Astrocyte (in vitro differentiated cells and primary cell): ENCODE data around the gene USP13.

Source experiments
- CTCF ChIP-seq: IDR thresholded peaks from 2 replicates; pipeline ENCODE4 v1.5.1; 2011; ENCODE audit warnings: low read depth, mild to moderate bottlenecking, inconsistent platforms, low read length, moderate library complexity; ENCODE audit not compliant: insufficient read depth
- EZH2 ChIP-seq: IDR thresholded peaks from 2 replicates; pipeline ENCODE4 v1.6.1; 2012; ENCODE audit warnings: mild to moderate bottlenecking, low read length, inconsistent platforms; ENCODE audit not compliant: insufficient read depth

DNA sequence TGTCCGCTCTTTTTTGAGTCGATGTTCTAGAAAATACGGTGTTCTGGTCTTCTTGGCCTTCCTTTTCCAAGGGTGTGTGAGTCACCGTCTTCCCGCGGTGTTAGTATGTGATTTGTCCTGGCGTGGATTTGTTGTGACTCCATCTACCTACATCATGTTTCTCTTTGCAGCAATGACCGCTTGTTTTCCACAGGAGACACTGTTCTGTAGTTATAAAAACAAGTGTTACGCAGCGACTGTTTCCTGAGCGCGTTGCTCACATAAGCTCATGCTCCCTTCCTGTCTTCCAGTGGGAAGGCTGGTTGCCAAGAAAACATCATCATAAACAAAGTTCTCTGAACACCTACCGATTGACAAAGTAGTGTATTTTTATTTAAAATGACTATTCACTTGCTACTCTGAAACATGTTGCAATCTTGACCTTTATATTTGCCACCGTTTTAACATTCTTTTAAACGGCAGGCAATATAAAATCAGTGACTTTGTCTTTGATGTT lies 19.0 kb downstream of the USP13 start:
- TF ChIP-seq CTCF (no peak), EZH2 (no peak)
